ENCODE measurements around the gene SLC39A10.
"Not testable (repeated sequence)": the region's sequence is repeated elsewhere in the genome, so short reads cannot be mapped to it uniquely, and the experiment has no call there.

The SLC39A10 gene

DNA sequence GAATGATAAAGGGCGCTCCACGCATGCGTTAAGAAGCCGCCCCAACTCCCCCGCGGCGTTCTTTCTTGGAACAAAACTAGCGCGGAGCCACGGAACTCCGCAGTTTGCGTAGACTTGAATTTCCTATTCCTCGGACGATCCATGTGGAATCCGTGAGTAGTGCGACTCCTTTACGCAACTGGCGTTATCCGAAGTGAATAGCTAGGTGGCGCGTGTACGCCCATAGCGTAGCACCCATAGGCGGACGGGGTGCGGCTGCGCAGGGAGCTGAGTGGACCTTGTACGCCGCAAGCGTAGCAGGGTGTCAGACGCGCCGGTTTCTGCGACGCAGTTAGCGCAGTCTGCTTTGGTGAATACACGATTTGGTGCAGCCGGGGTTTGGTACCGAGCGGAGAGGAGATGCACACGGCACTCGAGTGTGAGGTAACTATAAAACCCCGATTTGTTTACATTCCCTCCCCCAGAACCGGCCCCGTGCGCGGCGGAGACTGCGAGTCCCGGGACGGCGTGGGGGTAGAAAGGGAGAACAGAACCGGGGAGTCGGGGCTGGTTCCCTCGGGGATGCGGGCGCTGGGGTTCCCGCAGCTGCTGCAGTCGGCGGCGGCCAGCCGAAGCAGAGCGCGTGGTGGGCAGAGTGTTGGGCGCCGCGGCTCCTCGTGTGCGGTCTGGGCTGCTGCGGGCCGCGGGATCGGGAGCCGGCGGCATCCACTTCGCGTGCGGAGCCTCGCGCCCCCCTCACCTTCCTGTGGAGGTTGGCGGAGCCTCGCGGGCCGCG is at the start of gene SLC39A10:
Gene SLC39A10, plus strand, starts transcription at position 368 of the 775 bp plus-strand sequence. CDS start 22,817 bp downstream, outside the sequence.
- DNase-seq = peak; percentile 92

DNA sequence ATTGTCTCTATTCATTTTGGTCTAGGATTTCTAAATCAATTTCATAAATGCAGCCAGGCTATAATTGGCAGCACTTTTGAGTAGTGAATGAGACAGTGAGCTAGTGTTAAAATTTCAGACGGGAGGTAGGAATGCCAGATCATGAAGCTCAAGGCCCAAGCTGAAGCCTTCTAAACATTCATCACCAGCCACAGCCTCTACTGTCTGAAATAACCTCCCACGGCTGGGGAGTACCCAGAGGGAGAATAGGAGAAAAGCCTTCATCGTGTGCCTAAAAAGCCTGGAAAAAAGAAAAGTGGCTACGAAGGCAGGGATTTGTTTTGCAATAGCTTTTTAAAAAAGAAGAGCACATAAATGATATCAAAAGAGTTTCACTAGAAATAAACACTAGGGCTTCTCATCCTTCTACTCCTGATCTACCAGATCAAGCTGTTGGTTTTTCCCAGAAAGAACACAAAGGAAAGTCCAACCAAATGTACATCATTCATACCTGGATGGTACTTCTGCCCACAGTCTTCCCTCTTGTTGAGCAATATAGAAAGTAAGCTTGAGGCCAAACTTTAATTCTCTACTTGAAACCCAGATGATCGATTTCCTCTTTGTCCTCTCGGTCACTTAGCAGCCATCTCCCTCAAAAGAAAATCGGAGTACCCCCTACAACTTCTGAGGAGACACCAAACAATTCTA is 48.1 kb upstream of the SLC39A10 start:
- DNase-seq = no peak

- no peak for DNase-seq
Measured at GRCh38 chr2:195610717-195611116, 46.3 kb upstream of the SLC39A10 start.

- no peak for DNase-seq
Measured at GRCh38 chr2:195612611-195613495, 44.2 kb upstream of the SLC39A10 start.

- DNase-seq = no peak
Measured at GRCh38 chr2:195613922-195614321, 43.1 kb upstream of the SLC39A10 start.

DNA sequence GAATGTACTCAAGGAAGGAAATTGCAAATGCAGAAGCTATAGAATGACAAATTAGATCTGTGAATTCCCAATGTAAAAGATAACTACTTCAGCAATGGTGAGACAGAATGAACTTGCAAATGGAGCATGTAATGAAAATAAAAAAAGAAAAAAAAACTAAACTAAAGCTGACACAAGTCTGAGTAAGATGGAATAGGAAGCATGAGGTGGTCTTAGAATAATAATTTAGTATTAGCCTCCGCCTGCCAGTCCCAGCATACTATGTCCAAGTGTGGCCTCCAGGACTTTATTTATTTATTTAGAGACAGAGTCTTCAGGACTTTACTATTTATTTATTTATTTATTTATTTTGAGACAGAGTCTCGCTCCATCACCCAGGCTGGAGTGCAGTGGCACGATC is 37.4 kb upstream of the SLC39A10 start:
- no peak for DNase-seq

- DNase-seq = no peak
Measured at GRCh38 chr2:195620501-195620900, 36.5 kb upstream of the SLC39A10 start.

GRCh38 chr2:195622966-195623365 is 34.1 kb upstream of the SLC39A10 start:
- DNase-seq = no peak

DNA sequence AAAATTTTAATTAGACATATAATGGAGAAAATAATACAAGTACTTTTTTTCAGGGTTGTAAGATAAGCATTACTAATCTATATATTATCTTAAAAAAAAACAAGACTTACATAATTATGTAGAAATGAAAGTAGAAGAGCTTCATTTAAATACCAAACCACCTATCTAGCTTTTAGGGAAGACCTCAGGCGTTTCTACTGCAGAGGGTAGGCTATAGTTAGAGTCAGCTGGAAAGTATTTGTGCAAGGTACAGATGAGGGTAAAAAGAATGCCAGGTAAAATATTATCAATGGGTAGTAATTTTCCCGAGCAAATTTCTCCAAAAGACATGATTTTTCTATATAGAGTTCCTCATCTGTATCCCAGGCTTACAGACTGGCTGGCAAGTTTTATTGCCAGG is 30.5 kb upstream of the SLC39A10 start:
- DNase-seq = no peak

GRCh38 chr2:195628666-195629065 is 28.4 kb upstream of the SLC39A10 start:
- DNase-seq = no peak

DNA sequence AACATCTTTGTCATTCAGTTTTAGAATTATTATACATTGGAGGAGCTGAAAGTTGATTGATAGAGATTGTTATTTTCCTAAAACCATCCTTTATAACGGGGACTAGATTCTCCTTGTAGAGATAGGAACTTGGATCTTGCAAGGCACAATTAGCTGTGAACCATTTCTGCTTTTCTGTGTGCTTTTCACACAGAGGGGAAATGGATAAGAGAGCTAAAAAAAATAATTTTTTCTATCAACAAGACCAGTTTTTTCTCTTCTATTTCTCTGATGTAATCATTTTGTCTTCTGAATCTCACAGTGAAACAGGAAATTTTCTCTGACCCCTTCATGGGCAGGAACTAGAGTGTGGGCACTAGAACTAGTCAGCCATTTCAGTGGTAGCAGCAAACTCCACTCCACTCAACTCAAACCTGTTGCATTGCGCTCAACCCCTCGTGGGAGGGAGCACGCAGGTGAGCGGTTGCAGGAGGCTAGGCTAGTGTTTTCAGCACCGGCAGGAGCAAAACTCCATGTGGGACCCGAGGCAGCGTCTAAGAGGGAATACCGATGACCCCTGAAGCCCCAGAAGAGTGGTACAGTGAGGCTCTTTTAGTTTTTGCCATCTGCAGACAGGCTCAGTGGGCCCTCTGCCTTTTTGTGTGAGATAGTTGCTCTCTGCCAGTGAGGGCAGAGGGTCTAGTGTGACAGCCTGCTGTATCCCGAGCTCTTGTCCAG is 24.0 kb upstream of the SLC39A10 start:
- DNase-seq = no peak

DNA sequence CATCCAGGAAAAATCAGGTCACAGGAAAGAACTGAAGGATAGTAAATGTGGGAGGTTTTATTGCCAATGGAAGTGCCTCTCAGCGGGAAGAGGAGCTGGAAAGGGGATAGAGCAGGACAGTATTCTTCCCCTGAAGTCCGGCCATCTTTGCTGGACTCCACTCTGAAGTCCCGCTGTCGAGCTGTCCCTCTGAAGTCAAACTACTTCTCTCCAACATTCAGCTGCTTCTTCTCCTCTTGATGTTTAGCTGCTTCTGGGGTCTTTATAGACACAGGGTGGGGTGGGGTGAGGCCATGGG is 23.5 kb upstream of the SLC39A10 start:
- DNase-seq = no peak

GRCh38 chr2:195633974-195634373 is 23.1 kb upstream of the SLC39A10 start:
- DNase-seq = no peak

- no peak for DNase-seq
Measured at GRCh38 chr2:195636890-195637289, 20.1 kb upstream of the SLC39A10 start.

DNA sequence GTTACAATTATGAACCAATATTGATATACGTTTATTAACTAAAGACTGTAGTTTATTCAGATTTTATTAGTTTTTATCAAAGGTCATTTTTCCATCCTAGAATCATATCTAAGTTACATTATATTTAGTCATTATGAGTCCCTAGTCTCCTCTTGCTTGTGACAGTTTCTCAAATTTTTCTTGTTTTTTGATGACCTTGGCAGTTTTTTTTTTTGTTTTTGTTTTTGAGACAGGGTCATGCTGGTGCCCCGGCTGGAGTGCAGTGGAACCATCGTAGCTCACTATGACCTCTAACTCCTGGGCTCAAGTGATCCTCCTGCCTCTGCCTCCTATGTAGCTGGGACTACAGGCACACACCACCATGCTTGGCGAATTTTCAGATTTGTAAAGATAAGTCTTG is 18.3 kb upstream of the SLC39A10 start:
- DNase-seq = no peak

DNA sequence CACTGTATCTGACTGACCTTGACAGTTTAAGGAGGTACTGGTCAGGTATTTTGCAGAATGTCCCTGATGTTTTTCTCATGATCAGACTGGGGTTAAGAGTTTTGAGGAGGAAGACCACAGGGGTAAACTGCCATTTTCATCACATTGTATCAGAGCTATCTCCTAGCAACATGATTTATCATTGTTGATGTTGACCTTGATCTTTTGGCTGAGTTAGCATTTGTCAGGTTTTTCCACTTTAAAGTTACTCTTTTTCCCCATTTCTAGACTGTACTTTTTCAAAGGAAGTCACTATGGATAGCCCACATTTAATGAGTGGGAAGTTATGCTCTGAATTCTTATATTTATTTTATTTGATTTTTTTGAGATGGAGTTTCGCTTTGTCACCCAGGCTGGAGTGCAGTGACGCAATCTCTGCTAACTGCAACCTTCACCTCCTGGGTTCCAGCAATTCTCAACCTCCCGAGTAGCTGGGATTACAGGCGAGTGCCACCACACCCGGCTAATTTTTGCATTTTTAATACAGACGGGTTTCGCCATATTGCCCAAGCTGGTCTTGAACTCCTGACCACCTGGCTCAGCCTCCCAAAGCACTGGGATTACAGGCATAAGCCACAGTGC is 17.7 kb upstream of the SLC39A10 start:
- no peak for DNase-seq

DNA sequence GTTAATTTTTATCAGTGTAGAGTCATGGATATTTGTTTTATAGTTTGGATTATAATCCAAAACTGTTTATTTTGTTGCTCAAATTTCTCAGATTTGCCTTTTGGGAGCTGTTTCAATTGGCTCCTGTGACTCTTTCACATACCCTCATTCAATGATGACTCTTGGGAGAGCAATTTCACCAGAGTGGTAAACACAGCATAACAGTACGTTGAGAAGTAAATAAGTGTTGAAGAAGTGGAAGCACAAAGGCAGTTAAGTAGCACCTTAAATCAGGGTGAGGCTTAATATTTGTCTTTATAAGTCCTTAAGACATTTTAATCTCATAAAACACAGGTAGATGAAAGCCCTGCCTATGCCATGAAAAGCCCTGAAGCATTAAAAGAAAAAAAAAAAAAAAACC is 17.1 kb upstream of the SLC39A10 start:
- no peak for DNase-seq

- no peak for DNase-seq
Measured at GRCh38 chr2:195642027-195642678, 14.9 kb upstream of the SLC39A10 start.

GRCh38 chr2:195642679-195643068 is 14.4 kb upstream of the SLC39A10 start:
- DNase-seq = no peak

- not testable (repeated sequence) for DNase-seq
Measured at GRCh38 chr2:195644708-195645107, 12.3 kb upstream of the SLC39A10 start.

- DNase-seq = no peak
Measured at GRCh38 chr2:195645413-195645812, 11.6 kb upstream of the SLC39A10 start.

GRCh38 chr2:195646424-195646823 is 10.6 kb upstream of the SLC39A10 start:
- DNase-seq = no peak
